Hematopoietic multipotent progenitor cell (in vitro differentiated cells): ENCODE data around the gene RNLS. TPM values are rescaled to one million over a fixed set of nuclear protein-coding genes. Genes with fewer than 3 reads are reported as not detected.

Source experiments
- DNase-seq, 3 donors: peaks; one replicate each; pipeline ENCODE4 v3.0.0-alpha.2; 2011 to 2015; ENCODE audit warnings: low read depth in 2 of 3, low spot score in 2 of 3
- total RNA-seq: library from RNA; depleted of rRNA; stranded (reverse); fragments of >200 nt; gene quantifications from one replicate; pipeline ENCODE4 v1.2.3, GENCODE V29; 2012

RNLS gene
- total RNA-seq, 1 donor: 8.6 TPM

- no peak for DNase-seq
Measured at GRCh38 chr10:88525371-88526069, 57.6 kb downstream of the RNLS start.

GRCh38 chr10:88523739-88524400 lies 59.2 kb downstream of the RNLS start:
- DNase-seq: no peak

- no peak for DNase-seq
Measured at GRCh38 chr10:88522715-88523114, 60.4 kb downstream of the RNLS start.

- DNase-seq: no peak
Measured at GRCh38 chr10:88521791-88522190, 61.3 kb downstream of the RNLS start.

- DNase-seq: no peak
Measured at GRCh38 chr10:88515235-88515634, 67.9 kb downstream of the RNLS start.

GRCh38 chr10:88512599-88512998 lies 70.5 kb downstream of the RNLS start:
- DNase-seq: no peak

- DNase-seq: no peak
Measured at GRCh38 chr10:88508796-88509195, 74.3 kb downstream of the RNLS start.

GRCh38 chr10:88507826-88508453 lies 75.2 kb downstream of the RNLS start:
- DNase-seq: no peak

- no peak for DNase-seq
Measured at GRCh38 chr10:88507404-88507803, 75.7 kb downstream of the RNLS start.

- DNase-seq: no peak
Measured at GRCh38 chr10:88505680-88506215, 77.4 kb downstream of the RNLS start.

GRCh38 chr10:88505265-88505664 lies 77.9 kb downstream of the RNLS start:
- DNase-seq: no peak

GRCh38 chr10:88500656-88501055 lies 82.5 kb downstream of the RNLS start:
- DNase-seq: no peak

- DNase-seq: no peak
Measured at GRCh38 chr10:88499569-88500470, 83.3 kb downstream of the RNLS start.

GRCh38 chr10:88497913-88498312 lies 85.2 kb downstream of the RNLS start:
- no peak for DNase-seq

GRCh38 chr10:88494537-88494936 lies 88.6 kb downstream of the RNLS start:
- DNase-seq: no peak

- no peak for DNase-seq
Measured at GRCh38 chr10:88493691-88494483, 89.2 kb downstream of the RNLS start.

GRCh38 chr10:88491314-88491713 lies 91.8 kb downstream of the RNLS start:
- peak in 1 of 3 donors; percentile 31 for DNase-seq

- DNase-seq: peak in 1 of 3 donors; percentile 9
Measured at GRCh38 chr10:88490231-88490980, 92.7 kb downstream of the RNLS start.

GRCh38 chr10:88489107-88489506 lies 94.0 kb downstream of the RNLS start:
- DNase-seq: no peak
